ENCODE measurements around the gene SLC13A2. TPM values are rescaled to one million over a fixed set of nuclear protein-coding genes. Genes with fewer than 3 reads are reported as not detected.
A peak's percentile ranks its signal among the peaks of the same experiment; 100 is the strongest.

Gene SLC13A2
- total and polyA plus RNA-seq, 2 experiments from 2014 or later = not detected

GRCh38 chr17:28469376-28469775, 4.1 kb upstream of the SLC13A2 start:
- DNase-seq (ENCODE audit: low read depth in 1 of 2, low spot score in 1 of 2) = no peak
- TF ChIP-seq CTCF (IDR thresholded peaks at IDR 0.05; ENCODE audit: low read depth, low read length) = no peak
- Histone ChIP-seq H3K27me3 (no peaks in the 10 kb centered on the region), H3K27ac (no peak overlapping the region), H3K4me3 (no peak overlapping the region), H3K9me3 (ENCODE audit: low read depth) (no peaks in the 10 kb centered on the region), H3K36me3 (no peaks in the 10 kb centered on the region), H3K4me1 (ENCODE audit: low read depth) (peaks cover 38% of the 10 kb centered on the region)

GRCh38 chr17:28470266-28470913, 3.1 kb upstream of the SLC13A2 start:
- no peak overlapping the region for H3K4me3 ChIP-seq
- peak overlapping the region; percentile 74 for H3K27ac ChIP-seq
- peaks cover 38% of the 10 kb centered on the region for H3K4me1 ChIP-seq (ENCODE audit: low read depth)
- no peaks in the 10 kb centered on the region for H3K9me3 ChIP-seq (ENCODE audit: low read depth)
- TF ChIP-seq CTCF (IDR thresholded peaks at IDR 0.05; ENCODE audit: low read depth, low read length) = no peak
- no peak for DNase-seq (ENCODE audit: low read depth in 1 of 2, low spot score in 1 of 2)
- H3K27me3 ChIP-seq = no peaks in the 10 kb centered on the region
- no peaks in the 10 kb centered on the region for H3K36me3 ChIP-seq

- peak overlapping the region; percentile 74 for H3K27ac ChIP-seq
- no peaks in the 10 kb centered on the region for H3K9me3 ChIP-seq (ENCODE audit: low read depth)
- H3K4me3 ChIP-seq = no peak overlapping the region
- no peak for TF ChIP-seq CTCF (IDR thresholded peaks at IDR 0.05; ENCODE audit: low read depth, low read length)
- H3K36me3 ChIP-seq = no peaks in the 10 kb centered on the region
- no peaks in the 10 kb centered on the region for H3K27me3 ChIP-seq
- peaks cover 34% of the 10 kb centered on the region for H3K4me1 ChIP-seq (ENCODE audit: low read depth)
- peak in 1 of 2 donors; percentile 59 for DNase-seq (ENCODE audit: low read depth in 1 of 2, low spot score in 1 of 2)
These were observed 2.5 kb upstream of the SLC13A2 start for GRCh38 chr17:28470914-28471366.

GRCh38 chr17:28471531-28472342, 1.7 kb upstream of the SLC13A2 start:
- Histone ChIP-seq H3K4me3 (no peak overlapping the region), H3K27me3 (no peaks in the 10 kb centered on the region), H3K9me3 (ENCODE audit: low read depth) (no peaks in the 10 kb centered on the region), H3K4me1 (ENCODE audit: low read depth) (peaks cover 26% of the 10 kb centered on the region), H3K36me3 (no peaks in the 10 kb centered on the region), H3K27ac (peak overlapping the region; percentile 74)
- no peak for DNase-seq (ENCODE audit: low read depth in 1 of 2, low spot score in 1 of 2)
- no peak for TF ChIP-seq CTCF (IDR thresholded peaks at IDR 0.05; ENCODE audit: low read depth, low read length)

GRCh38 chr17:28472871-28473497, 460 bp upstream of the SLC13A2 start:
- no peak for TF ChIP-seq CTCF (IDR thresholded peaks at IDR 0.05; ENCODE audit: low read depth, low read length)
- Histone ChIP-seq H3K4me3 (no peak overlapping the region), H3K9me3 (ENCODE audit: low read depth) (no peaks in the 10 kb centered on the region), H3K4me1 (ENCODE audit: low read depth) (peaks cover 22% of the 10 kb centered on the region), H3K27me3 (no peaks in the 10 kb centered on the region), H3K27ac (no peak overlapping the region), H3K36me3 (no peaks in the 10 kb centered on the region)
- DNase-seq (ENCODE audit: low read depth in 1 of 2, low spot score in 1 of 2) = no peak
